Keratinocyte (primary cell): ENCODE results near the gene PCDHGC4.

ENCODE experiments used
- EZH2 ChIP-seq: IDR thresholded peaks from one replicate; pipeline ENCODE4 v1.6.1; 2012; ENCODE audit warnings: inconsistent platforms, mild to moderate bottlenecking, low read length, moderate library complexity
- TF ChIP-seq, protein P1 (sequence below), 3 experiments: IDR thresholded peaks in 1 of 3; conservative IDR thresholded peaks in 1 of 3; optimal IDR thresholded peaks in 1 of 3; 2 replicates in 2 of 3; 3 replicates in 1 of 3; pipeline versions ENCODE3 to v1.5.1; 2011; ENCODE audit warnings: low read length in 3 of 3, mild to moderate bottlenecking in 3 of 3, moderate library complexity in 2 of 3, control low read depth in 1 of 3, inconsistent platforms in 1 of 3; ENCODE audit not compliant: insufficient read depth in 2 of 3; ENCODE audit errors: extremely low read depth in 1 of 3

DNA sequence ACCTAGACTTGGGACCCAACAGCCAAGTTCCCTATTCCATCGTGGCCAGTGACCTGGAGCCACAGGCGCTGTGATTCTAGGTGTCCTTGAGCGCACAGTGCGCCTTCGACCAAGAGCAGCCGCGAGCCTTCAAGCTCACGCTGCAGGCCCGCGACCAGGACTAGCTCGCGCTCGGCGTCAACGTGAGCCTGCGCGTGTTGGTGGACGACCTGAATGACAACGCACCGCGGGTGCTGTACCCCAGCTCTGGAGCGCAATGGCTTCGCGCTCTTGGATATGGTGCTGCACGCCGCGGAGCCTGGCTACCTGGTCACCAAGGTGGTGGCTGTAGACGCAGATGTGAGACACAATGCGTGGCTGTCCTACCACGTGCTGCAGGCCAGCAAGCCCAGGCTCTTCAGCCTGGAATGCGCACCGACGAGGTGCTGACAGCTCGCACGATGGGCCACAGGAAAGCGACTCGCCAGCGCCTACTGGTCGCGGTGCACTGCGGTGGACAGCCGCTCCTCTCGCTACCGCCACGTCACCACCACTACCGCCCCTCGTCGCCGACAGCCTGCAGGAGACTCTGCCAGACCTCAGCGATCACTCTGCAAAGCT is 43.2 kb upstream of the PCDHGC4 start:
- TF ChIP-seq, protein P1, sequence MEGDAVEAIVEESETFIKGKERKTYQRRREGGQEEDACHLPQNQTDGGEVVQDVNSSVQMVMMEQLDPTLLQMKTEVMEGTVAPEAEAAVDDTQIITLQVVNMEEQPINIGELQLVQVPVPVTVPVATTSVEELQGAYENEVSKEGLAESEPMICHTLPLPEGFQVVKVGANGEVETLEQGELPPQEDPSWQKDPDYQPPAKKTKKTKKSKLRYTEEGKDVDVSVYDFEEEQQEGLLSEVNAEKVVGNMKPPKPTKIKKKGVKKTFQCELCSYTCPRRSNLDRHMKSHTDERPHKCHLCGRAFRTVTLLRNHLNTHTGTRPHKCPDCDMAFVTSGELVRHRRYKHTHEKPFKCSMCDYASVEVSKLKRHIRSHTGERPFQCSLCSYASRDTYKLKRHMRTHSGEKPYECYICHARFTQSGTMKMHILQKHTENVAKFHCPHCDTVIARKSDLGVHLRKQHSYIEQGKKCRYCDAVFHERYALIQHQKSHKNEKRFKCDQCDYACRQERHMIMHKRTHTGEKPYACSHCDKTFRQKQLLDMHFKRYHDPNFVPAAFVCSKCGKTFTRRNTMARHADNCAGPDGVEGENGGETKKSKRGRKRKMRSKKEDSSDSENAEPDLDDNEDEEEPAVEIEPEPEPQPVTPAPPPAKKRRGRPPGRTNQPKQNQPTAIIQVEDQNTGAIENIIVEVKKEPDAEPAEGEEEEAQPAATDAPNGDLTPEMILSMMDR (optimal IDR thresholded peaks at IDR 0.05 in 1 of 3, IDR thresholded peaks at IDR 0.05 in 1 of 3, conservative IDR thresholded peaks at IDR 0.05 in 1 of 3; ENCODE audit: extremely low read depth in 1 of 3, insufficient read depth in 2 of 3, low read length in 3 of 3) = no peak
- TF ChIP-seq EZH2 = no peak
